DOHH2 (cell line): ENCODE measurements around the gene UTY.
A peak's percentile ranks its signal among the peaks of the same experiment; 100 is the strongest.

Experiments
- H3F3A ChIP-seq: fragments of 200-600 bp; sonication (generic), shearing (Covaris generic); 2 replicates; pipeline ENCODE4 v1.6.0; 2016; ENCODE audit warnings: antibody characterized with exemption, mild to moderate bottlenecking; ENCODE audit not compliant: control insufficient read depth, insufficient read depth
- H3K27ac ChIP-seq: fragments of 200-600 bp; sonication (generic); 2 replicates; pipeline ENCODE4 v1.5.1; 2014; ENCODE audit warnings: low read depth, mild to moderate bottlenecking, low read length, moderate library complexity
- H3K27me3 ChIP-seq: fragments of 200-600 bp; sonication (generic); 2 replicates; pipeline ENCODE4 v1.6.1; 2014; ENCODE audit warnings: mild to moderate bottlenecking, low read length, mixed read lengths; ENCODE audit not compliant: control insufficient read depth
- H3K36me3 ChIP-seq: fragments of 200-600 bp; sonication (generic); 2 replicates; pipeline ENCODE4 v1.6.1; 2014; ENCODE audit warnings: mild to moderate bottlenecking, low read length, moderate library complexity, mixed read lengths; ENCODE audit not compliant: control insufficient read depth
- H3K4me1 ChIP-seq: fragments of 200-600 bp; sonication (generic); 2 replicates; pipeline ENCODE4 v1.6.1; 2014; ENCODE audit warnings: mild to moderate bottlenecking, low read length, mixed read lengths; ENCODE audit not compliant: control insufficient read depth
- H3K4me2 ChIP-seq: fragments of 200-600 bp; sonication (generic); 2 replicates; pipeline ENCODE4 v1.6.0; 2014; ENCODE audit warnings: mild to moderate bottlenecking, low read length, moderate library complexity
- H3K4me3 ChIP-seq: fragments of 200-600 bp; sonication (generic); 2 replicates; pipeline ENCODE4 v1.5.1; 2014; ENCODE audit warnings: mild to moderate bottlenecking, low read length, mixed read lengths
- H3K79me2 ChIP-seq: fragments of 200-600 bp; sonication (generic); 2 replicates; pipeline ENCODE4 v1.6.1; 2014; ENCODE audit warnings: mild to moderate bottlenecking, low read length, mixed read lengths; ENCODE audit not compliant: control insufficient read depth
- H3K9me2 ChIP-seq: fragments of 200-600 bp; sonication (generic); replicated peaks from 2 replicates; pipeline ENCODE4 v1.6.1; 2014; ENCODE audit warnings: mild to moderate bottlenecking, low read length, mixed read lengths; ENCODE audit not compliant: control insufficient read depth
- H3K9me3 ChIP-seq: fragments of 200-600 bp; sonication (generic); 2 replicates; pipeline ENCODE4 v1.6.1; 2014; ENCODE audit warnings: antibody characterized with exemption, low read length, mixed read lengths; ENCODE audit not compliant: control insufficient read depth, insufficient read depth
- H4K20me1 ChIP-seq: fragments of 200-600 bp; sonication (generic); 2 replicates; pipeline ENCODE4 v1.6.0; 2014; ENCODE audit warnings: low read depth, mild to moderate bottlenecking, antibody characterized with exemption, low read length, moderate library complexity; ENCODE audit not compliant: control insufficient read depth, insufficient read depth
- EZH2phosphoT487 ChIP-seq: fragments of 200-600 bp; sonication (generic); IDR thresholded peaks from 2 replicates; pipeline ENCODE4 v1.6.1; 2017; ENCODE audit warnings: borderline replicate concordance, mild to moderate bottlenecking, antibody characterized with exemption, low read length, moderate library complexity, mixed read lengths
- TF ChIP-seq, protein P1 (sequence below): fragments of 200-600 bp; sonication (generic); IDR thresholded peaks from one replicate; pipeline ENCODE4 v1.5.1; 2014; ENCODE audit warnings: antibody characterized with exemption, mild to moderate bottlenecking, low read depth, low read length; ENCODE audit not compliant: poor library complexity, severe bottlenecking

UTY gene

DNA sequence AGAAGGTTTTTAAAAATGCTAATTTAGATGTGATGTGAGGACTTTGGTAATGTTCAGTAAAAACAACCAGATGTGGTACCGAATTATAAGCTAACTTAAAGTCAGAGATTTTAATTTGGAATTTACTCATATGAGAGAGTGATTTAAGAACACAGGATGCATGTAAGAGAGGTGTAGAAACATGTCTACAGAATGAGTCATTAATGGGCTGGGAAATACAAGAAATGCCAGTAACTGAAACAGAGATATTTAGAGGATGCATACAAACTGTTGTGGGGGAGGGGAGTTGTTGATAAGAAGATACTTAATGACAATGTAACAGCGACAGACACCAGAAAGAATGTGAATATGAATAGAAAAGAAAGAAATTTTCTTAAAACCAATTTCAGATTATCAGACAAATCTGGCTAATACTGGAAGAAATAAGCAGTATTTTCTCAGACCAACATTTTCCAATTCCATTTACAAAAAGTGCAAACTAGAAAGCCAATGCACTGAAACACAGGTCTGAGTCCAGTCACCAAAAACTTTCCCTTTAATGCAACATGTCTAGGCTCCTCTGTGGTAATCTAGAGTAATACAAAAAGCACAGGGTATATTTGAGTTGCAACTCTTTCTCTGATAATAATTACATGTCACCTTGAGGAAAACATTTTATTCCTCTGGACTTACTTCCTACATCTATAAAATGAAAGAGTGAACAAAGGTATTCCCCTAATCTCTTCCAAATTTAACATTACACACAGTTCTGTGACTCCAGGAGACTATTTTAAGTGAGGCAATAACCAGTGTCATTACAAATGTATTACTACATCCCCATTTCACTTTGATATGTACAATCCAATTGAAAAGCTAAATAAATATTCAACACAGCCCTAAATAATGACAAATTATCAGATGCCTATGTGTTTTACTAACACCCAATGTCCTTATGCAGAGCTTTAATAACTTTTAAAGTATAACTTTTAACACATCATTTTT lies 117.9 kb downstream of the UTY start:
- Histone ChIP-seq H3K9me3 (no peaks in the 10 kb centered on the region), H3K36me3 (peaks cover 68% of the 10 kb centered on the region), H3K27ac (peak overlapping the region; percentile 71), H4K20me1 (no peaks in the 10 kb centered on the region), H3K79me2 (peaks cover 46% of the 10 kb centered on the region), H3K4me1 (peaks cover 61% of the 10 kb centered on the region), H3K4me3 (0 out of 2 replicates have a peak overlapping the region, but pooled peaks have one; percentile 10), H3F3A (no peaks in the 10 kb centered on the region), H3K27me3 (no peaks in the 10 kb centered on the region), H3K9me2 (no peaks in the 10 kb centered on the region), H3K4me2 (peak overlapping the region; percentile 36)
- no peak for TF ChIP-seq EZH2phosphoT487
- TF ChIP-seq, protein P1, sequence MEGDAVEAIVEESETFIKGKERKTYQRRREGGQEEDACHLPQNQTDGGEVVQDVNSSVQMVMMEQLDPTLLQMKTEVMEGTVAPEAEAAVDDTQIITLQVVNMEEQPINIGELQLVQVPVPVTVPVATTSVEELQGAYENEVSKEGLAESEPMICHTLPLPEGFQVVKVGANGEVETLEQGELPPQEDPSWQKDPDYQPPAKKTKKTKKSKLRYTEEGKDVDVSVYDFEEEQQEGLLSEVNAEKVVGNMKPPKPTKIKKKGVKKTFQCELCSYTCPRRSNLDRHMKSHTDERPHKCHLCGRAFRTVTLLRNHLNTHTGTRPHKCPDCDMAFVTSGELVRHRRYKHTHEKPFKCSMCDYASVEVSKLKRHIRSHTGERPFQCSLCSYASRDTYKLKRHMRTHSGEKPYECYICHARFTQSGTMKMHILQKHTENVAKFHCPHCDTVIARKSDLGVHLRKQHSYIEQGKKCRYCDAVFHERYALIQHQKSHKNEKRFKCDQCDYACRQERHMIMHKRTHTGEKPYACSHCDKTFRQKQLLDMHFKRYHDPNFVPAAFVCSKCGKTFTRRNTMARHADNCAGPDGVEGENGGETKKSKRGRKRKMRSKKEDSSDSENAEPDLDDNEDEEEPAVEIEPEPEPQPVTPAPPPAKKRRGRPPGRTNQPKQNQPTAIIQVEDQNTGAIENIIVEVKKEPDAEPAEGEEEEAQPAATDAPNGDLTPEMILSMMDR = no peak

DNA sequence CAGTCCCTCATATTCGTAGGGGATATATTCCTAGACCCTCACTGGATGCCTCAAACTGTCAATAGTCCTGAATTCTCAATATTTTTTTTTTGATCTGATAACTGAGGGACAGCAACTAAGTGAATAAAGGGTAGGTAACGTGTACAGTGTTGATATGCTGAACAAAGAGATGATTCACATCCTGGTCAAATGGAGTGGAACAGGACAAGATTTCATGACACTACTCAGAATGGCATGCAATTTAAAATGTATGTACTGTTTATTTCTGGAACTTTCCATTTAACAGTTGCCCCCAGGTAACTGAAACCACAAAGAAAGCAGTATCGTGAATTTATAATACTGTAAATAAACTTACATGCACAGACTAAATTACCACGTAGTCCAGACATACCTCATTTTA lies 128.4 kb downstream of the UTY start:
- Histone ChIP-seq H4K20me1 (no peaks in the 10 kb centered on the region), H3K4me1 (no peaks in the 10 kb centered on the region), H3K27me3 (no peaks in the 10 kb centered on the region), H3K36me3 (peaks cover 76% of the 10 kb centered on the region), H3F3A (no peaks in the 10 kb centered on the region), H3K4me3 (no peak overlapping the region), H3K4me2 (no peak overlapping the region), H3K27ac (no peak overlapping the region), H3K9me3 (no peaks in the 10 kb centered on the region), H3K79me2 (no peaks in the 10 kb centered on the region), H3K9me2 (no peaks in the 10 kb centered on the region)
- TF ChIP-seq, protein P1 = no peak
- TF ChIP-seq EZH2phosphoT487 = no peak

DNA sequence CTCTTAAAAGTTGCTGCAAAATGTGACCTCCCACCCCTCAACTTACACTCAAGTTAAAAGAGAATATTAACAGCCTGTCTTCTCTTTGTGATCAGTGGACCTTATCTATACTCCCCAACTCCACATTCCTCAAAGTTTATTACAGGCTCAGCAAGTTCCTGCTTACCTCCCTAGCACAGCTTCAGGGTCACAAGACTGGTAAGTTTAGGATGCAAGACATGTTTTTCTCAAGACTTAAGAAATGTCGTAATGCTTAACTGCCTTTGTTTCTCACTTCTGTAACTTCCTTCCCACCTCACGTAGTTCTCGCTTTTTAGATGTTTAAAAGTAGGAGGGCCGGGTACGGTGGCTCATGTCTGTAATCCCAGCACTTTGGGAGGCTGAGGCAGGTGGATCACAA lies 132.7 kb downstream of the UTY start:
- no peak overlapping the region for H3K4me2 ChIP-seq
- H4K20me1 ChIP-seq = no peaks in the 10 kb centered on the region

More for the DNA sequence above, 132.7 kb downstream of the UTY start:
- peaks cover 3% of the 10 kb centered on the region; the same call in 1 of the 2 replicates for H3K79me2 ChIP-seq
- no peaks in the 10 kb centered on the region for H3F3A ChIP-seq
- H3K36me3 ChIP-seq = peaks cover 58% of the 10 kb centered on the region
- H3K27me3 ChIP-seq = no peaks in the 10 kb centered on the region
- TF ChIP-seq, protein P1 = no peak
- TF ChIP-seq EZH2phosphoT487 = no peak
- H3K4me3 ChIP-seq = no peak overlapping the region
- H3K9me2 ChIP-seq = no peaks in the 10 kb centered on the region
- no peaks in the 10 kb centered on the region for H3K9me3 ChIP-seq
- H3K27ac ChIP-seq = no peak overlapping the region
- H3K4me1 ChIP-seq = no peaks in the 10 kb centered on the region
